GM21390 (cell line): Measurements from ENCODE around the gene SRRM4.
"Not testable (repeated sequence)": the region's sequence is repeated elsewhere in the genome, so short reads cannot be mapped to it uniquely, and the experiment has no call there.

Experiments
- ATAC-seq: cut with Tn5 transposase; IDR thresholded peaks from one replicate; pipeline ENCODE4 v1.9.1; 2021; ENCODE audit not compliant: unreplicated experiment

Gene SRRM4

DNA sequence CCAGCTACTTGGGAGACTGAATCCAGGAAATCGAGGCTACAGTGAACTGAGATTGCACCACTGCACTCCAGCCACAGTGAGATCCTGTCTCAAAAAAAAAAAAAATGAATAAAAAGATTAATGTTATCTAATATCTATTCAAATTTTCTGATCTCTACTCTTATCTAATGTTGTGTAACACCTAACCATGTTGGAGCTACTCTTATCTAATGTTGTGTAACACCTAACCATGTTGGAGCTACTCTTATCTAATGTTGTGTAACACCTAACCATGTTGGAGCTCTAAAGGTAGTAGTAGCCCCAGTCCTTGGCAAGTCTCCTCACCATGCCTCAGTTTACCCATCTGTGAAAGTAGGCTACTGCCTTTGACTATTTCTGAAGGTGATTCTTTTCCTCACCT is 26.9 kb downstream of the SRRM4 start:
- ATAC-seq = not testable (repeated sequence)

- no peak for ATAC-seq
Observed at GRCh38 chr12:119008691-119009221, 27.4 kb downstream of the SRRM4 start.

DNA sequence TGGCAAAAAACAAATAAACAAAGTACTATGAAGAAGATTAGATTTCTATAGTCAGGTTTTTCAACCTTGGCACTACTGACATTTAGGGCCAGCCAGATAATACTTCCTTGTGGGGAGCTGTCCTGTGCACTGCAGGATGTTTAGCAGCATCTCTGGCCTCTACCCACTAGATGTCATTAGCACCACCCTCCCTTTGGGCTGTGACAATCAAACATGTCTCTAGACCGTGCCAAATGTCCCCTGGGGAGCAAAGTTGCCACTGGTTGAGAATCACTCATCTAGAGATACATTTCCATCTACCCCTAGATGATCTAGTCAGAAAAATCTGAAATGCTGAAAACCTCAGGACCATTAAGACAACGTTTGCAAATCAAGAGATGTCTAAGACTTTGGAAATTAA is 29.9 kb downstream of the SRRM4 start:
- ATAC-seq = no peak

GRCh38 chr12:119012179-119012578 is 30.8 kb downstream of the SRRM4 start:
- no peak for ATAC-seq

DNA sequence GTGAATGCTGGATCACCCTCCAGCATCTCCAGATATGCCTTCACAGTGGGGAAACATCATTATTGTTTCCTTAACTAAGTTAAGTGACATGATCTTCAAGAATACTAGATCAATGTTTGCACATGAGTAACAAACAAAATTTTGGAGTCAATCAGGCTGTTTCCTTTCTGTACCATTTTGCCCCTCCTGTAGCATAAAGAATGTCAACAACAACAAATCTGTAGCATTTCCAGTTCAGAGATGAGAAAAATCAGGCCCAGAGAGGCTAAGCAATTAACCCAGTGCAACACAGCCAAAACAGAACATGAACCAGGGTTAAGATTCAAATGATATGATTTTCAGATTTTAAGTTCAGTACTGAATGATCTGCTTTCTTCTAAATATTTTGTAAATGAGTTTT is 31.7 kb downstream of the SRRM4 start:
- no peak for ATAC-seq

DNA sequence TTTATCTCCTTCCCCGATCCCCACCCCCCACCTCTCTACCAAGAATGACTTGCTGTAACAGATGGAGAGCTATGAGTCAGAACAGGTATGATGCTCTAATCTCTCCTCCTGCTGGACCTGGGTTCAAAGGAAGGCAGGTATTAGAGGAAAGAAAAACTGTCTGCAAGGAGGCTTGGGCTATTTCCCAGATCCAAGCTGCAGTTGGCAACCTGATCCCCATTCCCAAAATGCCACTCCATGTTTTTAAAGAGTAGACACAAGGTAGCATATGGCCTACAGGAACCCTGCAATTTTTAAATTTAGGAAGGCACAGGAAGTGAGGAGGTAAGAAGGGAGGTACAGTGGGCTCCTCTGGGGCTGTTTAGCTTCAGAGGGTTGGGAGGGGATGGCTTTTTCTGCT is 33.0 kb downstream of the SRRM4 start:
- no peak for ATAC-seq

DNA sequence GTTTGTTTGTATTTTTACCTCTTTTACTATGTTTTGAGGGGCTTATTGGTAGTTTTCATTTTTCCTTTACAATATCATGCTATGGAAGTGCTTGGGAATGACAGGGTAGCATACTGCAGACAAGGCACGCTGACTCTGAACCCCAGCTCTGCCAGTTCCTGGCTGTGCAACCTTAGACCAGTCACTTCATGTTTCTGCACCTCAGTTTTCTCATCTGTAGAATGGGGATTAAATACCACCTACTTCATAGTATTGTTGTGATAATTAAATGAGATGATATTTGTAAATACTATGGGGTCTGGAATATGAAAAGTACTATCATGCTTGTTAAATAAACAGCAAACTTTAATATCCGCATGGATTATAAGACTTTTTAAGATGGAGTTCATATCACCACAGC is 35.4 kb downstream of the SRRM4 start:
- no peak for ATAC-seq

GRCh38 chr12:119019166-119019565 is 37.8 kb downstream of the SRRM4 start:
- ATAC-seq = no peak

DNA sequence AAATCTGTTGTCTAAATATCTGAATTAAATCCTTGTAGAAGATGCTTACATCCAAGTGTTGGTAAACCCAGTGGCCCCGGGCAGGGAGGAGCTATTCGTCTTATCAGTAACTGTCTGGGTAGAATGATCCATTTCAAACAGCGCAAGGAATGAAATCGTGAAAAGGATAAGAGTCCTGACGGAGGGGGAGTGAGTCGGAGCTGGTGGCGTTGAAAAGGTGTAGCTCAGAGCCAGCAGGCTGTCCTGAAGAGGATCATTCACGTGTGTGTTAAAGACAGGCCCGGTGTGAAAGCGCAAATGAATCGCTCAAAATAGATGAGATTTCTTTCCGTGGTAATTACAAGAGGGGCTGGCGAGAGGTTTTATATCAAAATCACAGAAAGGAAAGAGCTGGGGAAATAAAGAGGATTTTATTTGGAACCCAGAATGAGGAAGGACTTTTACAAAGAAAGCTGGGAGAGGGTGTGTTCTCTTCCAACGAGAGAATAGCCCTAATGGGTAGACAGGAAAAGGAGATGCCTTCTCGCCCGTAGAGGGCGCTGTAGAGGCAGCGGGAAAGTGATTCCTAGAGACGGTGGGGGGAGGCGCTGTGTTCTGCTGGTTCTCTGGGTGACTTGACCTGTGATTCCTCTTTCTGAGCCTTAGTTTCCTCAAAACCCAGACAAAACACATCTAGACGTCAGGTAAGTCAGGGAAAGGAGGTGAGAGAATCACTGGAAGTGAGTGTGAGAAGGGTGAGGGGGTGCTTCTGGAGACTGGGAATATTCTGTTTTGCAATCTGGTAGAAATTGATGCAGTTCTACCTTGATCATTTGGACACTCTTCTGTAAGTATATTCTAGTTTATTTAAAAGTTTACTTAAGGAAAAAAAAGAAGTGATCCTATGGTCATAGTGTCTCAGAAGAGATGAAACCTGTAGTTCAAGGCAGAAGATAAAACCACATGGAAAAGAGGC is 39.3 kb downstream of the SRRM4 start:
- no peak for ATAC-seq

DNA sequence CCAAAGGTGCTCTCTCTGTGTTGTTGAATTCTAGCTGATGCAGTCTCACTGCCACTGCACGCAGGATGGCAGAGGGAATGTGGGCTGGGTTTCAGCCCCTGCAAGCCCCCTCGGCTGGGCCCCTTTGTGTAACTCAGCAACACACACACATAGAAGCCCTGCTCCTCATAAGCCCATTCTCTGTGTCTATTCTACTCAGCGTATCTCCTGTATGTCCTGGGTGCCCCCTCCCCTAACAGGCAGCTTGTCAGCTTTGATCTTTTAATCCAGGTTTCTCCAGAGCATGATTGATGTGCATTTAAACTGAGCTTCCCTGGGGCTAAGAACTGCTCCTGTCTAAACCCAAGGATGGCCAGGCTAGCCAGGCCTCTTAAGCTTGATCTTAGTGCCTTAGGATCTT is 43.0 kb downstream of the SRRM4 start:
- ATAC-seq = no peak

- ATAC-seq = no peak
Observed at GRCh38 chr12:119025786-119026185, 44.4 kb downstream of the SRRM4 start.

GRCh38 chr12:119033332-119033731 is 52.0 kb downstream of the SRRM4 start:
- ATAC-seq = not testable (repeated sequence)

- no peak for ATAC-seq
Observed at GRCh38 chr12:119036878-119037825, 55.8 kb downstream of the SRRM4 start.

- no peak for ATAC-seq
Observed at GRCh38 chr12:119044094-119044493, 62.8 kb downstream of the SRRM4 start.

- ATAC-seq = no peak
Observed at GRCh38 chr12:119047641-119048040, 66.3 kb downstream of the SRRM4 start.

GRCh38 chr12:119050663-119051062 is 69.3 kb downstream of the SRRM4 start:
- no peak for ATAC-seq

- ATAC-seq = no peak
Observed at GRCh38 chr12:119051474-119051873, 70.1 kb downstream of the SRRM4 start.

DNA sequence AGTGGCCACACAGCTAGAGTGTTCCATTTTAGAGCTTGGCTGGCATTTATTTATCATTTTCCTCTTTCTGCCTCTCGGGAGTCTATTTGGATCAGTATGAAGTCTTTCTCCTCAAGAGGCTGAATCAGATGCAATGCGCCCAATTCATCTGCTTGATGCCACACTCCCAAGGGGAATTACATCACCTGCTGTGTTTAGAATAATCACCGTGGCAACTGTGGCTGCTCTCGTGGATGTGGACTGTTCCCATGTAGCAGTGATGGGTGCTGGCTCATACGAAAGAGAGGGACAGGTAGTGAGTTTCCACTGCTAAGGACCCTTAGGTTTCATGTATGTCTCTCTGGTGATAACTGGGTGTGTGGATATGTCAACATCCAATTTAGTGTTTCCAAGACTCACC is 70.7 kb downstream of the SRRM4 start:
- ATAC-seq = no peak

GRCh38 chr12:119055977-119056376 is 74.6 kb downstream of the SRRM4 start:
- no peak for ATAC-seq

DNA sequence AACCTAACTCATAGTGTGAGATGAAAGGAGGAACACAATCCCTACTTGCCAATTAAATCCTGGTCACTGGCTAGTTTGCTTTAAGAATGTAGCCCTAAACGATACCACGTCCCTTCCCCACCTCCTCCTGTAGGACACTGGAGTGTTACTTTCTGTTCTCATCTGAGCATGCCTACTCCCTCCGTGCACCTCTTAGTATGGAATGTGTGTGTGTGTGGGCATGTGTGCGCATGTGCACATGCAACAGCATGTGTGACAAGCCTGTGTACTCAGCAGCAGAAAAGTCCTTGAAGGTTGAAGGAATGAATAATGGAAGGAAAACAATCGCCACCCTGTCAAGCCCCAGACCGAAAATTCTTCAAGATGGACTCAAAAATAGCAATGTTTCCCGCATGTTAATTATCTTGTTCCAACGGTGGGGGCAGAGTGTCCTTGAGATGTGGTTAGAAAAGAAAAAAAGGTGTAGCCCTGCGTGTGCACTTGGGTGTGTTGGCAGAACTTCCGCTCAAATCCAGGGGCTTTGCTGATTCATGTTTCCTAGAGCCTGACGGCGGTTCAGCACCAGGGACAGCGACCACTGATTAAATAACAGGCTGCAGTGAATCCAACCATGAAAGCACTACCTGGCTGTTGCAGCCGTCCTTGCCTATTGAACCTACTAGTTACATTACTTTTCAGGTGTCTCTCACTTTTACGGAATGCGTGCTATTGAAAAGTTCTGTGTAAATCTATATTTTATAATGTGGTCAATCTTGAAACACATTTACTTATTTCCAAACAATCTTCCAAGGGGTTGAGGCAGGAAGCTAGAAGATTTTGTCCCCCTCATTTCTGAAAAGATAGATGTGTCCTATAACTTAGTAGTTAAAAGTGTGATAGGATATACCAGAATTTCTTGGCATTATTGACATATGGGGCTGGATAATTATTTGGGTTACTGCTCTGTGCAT is 79.8 kb downstream of the SRRM4 start:
- no peak for ATAC-seq
